IPS DF 19.7 (cell line): Measurements from ENCODE around the gene ISCA2.

ENCODE experiments used
- DNase-seq: peaks from one replicate; pipeline ENCODE4 v3.0.0-alpha.2; 2013; ENCODE audit warnings: low read depth, low spot score

ISCA2 gene

GRCh38 chr14:74483321-74483720, 10.2 kb upstream of the ISCA2 start:
- DNase-seq, result no peak

GRCh38 chr14:74486164-74486563, 7.4 kb upstream of the ISCA2 start:
- no peak for DNase-seq

- no peak for DNase-seq
Observed at GRCh38 chr14:74488786-74489397, 4.7 kb upstream of the ISCA2 start.

- no peak for DNase-seq
Observed at GRCh38 chr14:74490486-74490885, 3.1 kb upstream of the ISCA2 start.

- DNase-seq, result no peak
Observed at GRCh38 chr14:74491956-74492775, 1.4 kb upstream of the ISCA2 start.

GRCh38 chr14:74492776-74493342, 706 bp upstream of the ISCA2 start, which contains the start of gene NPC2:
Gene NPC2, minus strand, starts transcription at chr14:74493305. Its CDS starts 31 bp downstream, at chr14:74493274.
- no peak for DNase-seq

- no peak for DNase-seq
Observed at GRCh38 chr14:74495356-74495755, 1.8 kb downstream of the ISCA2 start.

- DNase-seq, result no peak
Observed at GRCh38 chr14:74500417-74501134, 7.0 kb downstream of the ISCA2 start.

GRCh38 chr14:74501135-74501614, 7.6 kb downstream of the ISCA2 start:
- DNase-seq, result no peak

- DNase-seq, result no peak
Observed at GRCh38 chr14:74501691-74502090, 8.1 kb downstream of the ISCA2 start.

GRCh38 chr14:74502236-74503019, 8.9 kb downstream of the ISCA2 start:
- no peak for DNase-seq

- no peak for DNase-seq
Observed at GRCh38 chr14:74503291-74503937, 9.8 kb downstream of the ISCA2 start.

- no peak for DNase-seq
Observed at GRCh38 chr14:74503938-74504335, 10.4 kb downstream of the ISCA2 start.

- DNase-seq, result no peak
Observed at GRCh38 chr14:74504412-74504811, 10.8 kb downstream of the ISCA2 start.

GRCh38 chr14:74504874-74505720, 11.5 kb downstream of the ISCA2 start:
- DNase-seq, result no peak

GRCh38 chr14:74505831-74506230, 12.3 kb downstream of the ISCA2 start:
- no peak for DNase-seq

GRCh38 chr14:74506411-74506851, 12.9 kb downstream of the ISCA2 start:
- no peak for DNase-seq

- no peak for DNase-seq
Observed at GRCh38 chr14:74507085-74507484, 13.5 kb downstream of the ISCA2 start.

- no peak for DNase-seq
Observed at GRCh38 chr14:74507840-74508239, 14.3 kb downstream of the ISCA2 start.

GRCh38 chr14:74508292-74508731, 14.7 kb downstream of the ISCA2 start:
- no peak for DNase-seq
